Measurements from ENCODE around the gene MIAT. TPM values are rescaled to one million over a fixed set of nuclear protein-coding genes. Genes with fewer than 3 reads are reported as not detected.

The MIAT gene
- total and polyA plus RNA-seq, 2 of the 13 experiments (the other 11 are each of a cell fraction or from before 2014, with no cell fraction given): 0.04 TPM; not detected in 1

GRCh38 chr22:26656891-26657851 lies at the start of gene MIAT (continued):
- no peak for TF ChIP-seq ZNF12 (CRISPR knock-in tag; IDR thresholded peaks at IDR 0.05)
- TF ChIP-seq ELK4 (CRISPR knock-in tag; IDR thresholded peaks at IDR 0.05; ENCODE audit: borderline replicate concordance): no peak
- TF ChIP-seq ZNF251 (CRISPR knock-in tag; IDR thresholded peaks at IDR 0.05): no peak
- no peak for TF ChIP-seq ZNF709 (CRISPR knock-in tag; IDR thresholded peaks at IDR 0.05)
- TF ChIP-seq RELA (CRISPR knock-in tag; IDR thresholded peaks at IDR 0.05): no peak
- no peak for TF ChIP-seq RERE (CRISPR knock-in tag; IDR thresholded peaks at IDR 0.05; ENCODE audit: low read depth)
- no peak for TF ChIP-seq NCOA5 (CRISPR knock-in tag; IDR thresholded peaks at IDR 0.05)
- TF ChIP-seq NR2F6 (IDR thresholded peaks at IDR 0.05): no peak
- TF ChIP-seq NR2F6 (CRISPR knock-in tag; IDR thresholded peaks at IDR 0.05): no peak
- no peak for TF ChIP-seq ZNF644 (CRISPR knock-in tag; IDR thresholded peaks at IDR 0.05; ENCODE audit: low read depth)
- no peak for TF ChIP-seq ZNF841 (CRISPR knock-in tag; IDR thresholded peaks at IDR 0.05; ENCODE audit: borderline replicate concordance)
